HepG2 (cell line): ENCODE data around the gene SERBP1.

Source experiments
- CREB1 ChIP-seq, 2 experiments: fragments of 450-650 bp in 1 of 2; IDR thresholded peaks; 2 replicates each; pipeline ENCODE4 v1.6.1; 2016 to 2017; ENCODE audit warnings: control low read depth in 1 of 2, mild to moderate bottlenecking in 1 of 2, missing compliant biosample characterization in 1 of 2, missing genetic modification characterization in 1 of 2
- CTCF ChIP-seq: sonication (generic); formaldehyde crosslinking; IDR thresholded peaks from 2 replicates; pipeline ENCODE4 v1.5.0; 2020; ENCODE audit warnings: mild to moderate bottlenecking, missing genetic modification reagents, moderate library complexity
- FIP1L1 ChIP-seq: fragments of 200-400 bp; formaldehyde crosslinking; IDR thresholded peaks from 2 replicates; pipeline ENCODE4 v1.6.1; 2018; ENCODE audit warnings: low read depth, mild to moderate bottlenecking, low read length, moderate library complexity, borderline replicate concordance; ENCODE audit not compliant: insufficient read depth
- KMT2B ChIP-seq: IDR thresholded peaks from 2 replicates; pipeline ENCODE4 v1.6.1; 2016; ENCODE audit warnings: missing genetic modification reagents, missing compliant biosample characterization
- NR3C1 ChIP-seq: sonication (generic); formaldehyde crosslinking; IDR thresholded peaks from 2 replicates; pipeline ENCODE4 v1.4.0; 2020; ENCODE audit warnings: missing genetic modification reagents
- POLR2A ChIP-seq, 2 experiments: IDR thresholded peaks; 2 replicates each; pipeline ENCODE4 v1.6.1; 2011; ENCODE audit warnings: low read depth in 2 of 2, low read length in 2 of 2, mild to moderate bottlenecking in 1 of 2, moderate library complexity in 1 of 2; ENCODE audit not compliant: insufficient read depth in 1 of 2
- PRPF4 ChIP-seq: fragments of 200-400 bp; formaldehyde crosslinking; IDR thresholded peaks from 2 replicates; pipeline ENCODE4 v1.6.1; 2016; ENCODE audit warnings: low read length, low read depth; ENCODE audit not compliant: poor library complexity, severe bottlenecking
- UBTF ChIP-seq: sonication (generic); formaldehyde crosslinking; IDR thresholded peaks from 2 replicates; pipeline ENCODE4 v1.4.0; 2020; ENCODE audit warnings: mild to moderate bottlenecking, missing genetic modification reagents
- ZNF350 ChIP-seq: sonication (generic); formaldehyde crosslinking; IDR thresholded peaks from 2 replicates; pipeline ENCODE4 v1.4.0; 2020; ENCODE audit warnings: mild to moderate bottlenecking, low read depth, missing genetic modification reagents, borderline replicate concordance
- ZNF670 ChIP-seq: sonication (generic); formaldehyde crosslinking; IDR thresholded peaks from 2 replicates; pipeline ENCODE4 v1.8.0; 2022; ENCODE audit warnings: mild to moderate bottlenecking, missing genetic modification reagents, borderline replicate concordance

- TF ChIP-seq ZNF350: no peak
- TF ChIP-seq POLR2A (IDR thresholded peaks at IDR 0.05; ENCODE audit: insufficient read depth in 1 of 2, low read depth in 2 of 2, low read length in 2 of 2): no peak
- TF ChIP-seq CTCF (CRISPR knock-in tag): no peak
- TF ChIP-seq ZNF670 (CRISPR knock-in tag): no peak
- TF ChIP-seq FIP1L1: no peak
- no peak for TF ChIP-seq KMT2B (CRISPR knock-in tag)
- TF ChIP-seq NR3C1: no peak
- TF ChIP-seq PRPF4: no peak
- TF ChIP-seq UBTF (CRISPR knock-in tag): no peak
- no peak for TF ChIP-seq CREB1 (IDR thresholded peaks at IDR 0.05)
- no peak for TF ChIP-seq CREB1 (CRISPR knock-in tag; IDR thresholded peaks at IDR 0.05)
Measured at GRCh38 chr1:67399199-67399993, 30.8 kb downstream of the SERBP1 start.
